ENCODE data around the gene ZNF844.
"Not testable (repeated sequence)": the region's sequence is repeated elsewhere in the genome, so short reads cannot be mapped to it uniquely, and the experiment has no call there.

The ZNF844 gene

GRCh38 chr19:12075538-12076139 is 11.1 kb downstream of the ZNF844 start:
- H3K4me3 ChIP-seq (ENCODE audit: low read depth, low read length), result no peak overlapping the region
- DNase-seq (ENCODE audit: low read depth), result no peak
- TF ChIP-seq CTCF (IDR thresholded peaks at IDR 0.05; ENCODE audit: low read depth, low read length, missing control alignments), result no peak

DNA sequence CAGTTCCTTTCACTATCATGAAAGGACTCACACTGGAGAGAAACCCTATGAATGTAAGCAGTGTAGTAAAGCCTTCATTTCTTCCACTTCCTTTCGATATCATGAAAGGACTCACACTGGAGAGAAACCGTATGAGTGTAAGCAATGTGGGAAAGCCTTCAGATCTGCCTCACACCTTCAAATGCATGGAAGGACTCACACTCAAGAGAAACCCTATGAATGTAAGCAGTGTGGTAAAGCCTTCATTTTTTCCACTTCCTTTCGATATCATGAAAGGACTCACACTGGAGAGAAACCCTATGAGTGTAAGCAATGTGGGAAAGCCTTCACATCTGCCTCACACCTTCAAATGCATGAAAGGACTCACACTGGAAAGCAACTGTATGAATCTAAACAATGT is 11.8 kb downstream of the ZNF844 start:
- H3K4me3 ChIP-seq (ENCODE audit: low read depth, low read length); DNase-seq (ENCODE audit: low read depth): not testable (repeated sequence)

- H3K4me3 ChIP-seq (ENCODE audit: low read depth, low read length), result no peak overlapping the region
- TF ChIP-seq CTCF (IDR thresholded peaks at IDR 0.05; ENCODE audit: low read depth, low read length, missing control alignments), result no peak
- no peak for DNase-seq (ENCODE audit: low read depth)
Measured at GRCh38 chr19:12077375-12077774, 12.8 kb downstream of the ZNF844 start.

DNA sequence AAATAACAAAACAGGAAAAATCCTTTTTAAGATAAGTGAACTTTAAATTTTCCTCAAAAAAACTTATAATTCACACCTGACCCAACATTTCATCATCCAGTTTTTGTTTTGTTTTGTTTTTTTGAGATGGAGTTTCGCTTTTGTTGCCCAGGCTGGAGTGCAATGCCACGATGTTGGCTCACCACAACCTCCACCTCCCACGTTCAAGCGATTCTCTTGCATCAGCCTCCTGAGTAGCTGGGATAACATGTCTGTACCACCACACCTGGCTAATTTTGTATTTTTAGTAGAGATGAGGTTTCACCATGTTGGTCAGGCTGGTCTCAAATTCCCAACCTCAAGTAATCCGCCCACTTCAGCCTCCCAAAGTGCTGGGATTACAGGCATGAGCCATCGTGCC is 18.8 kb downstream of the ZNF844 start:
- not testable (repeated sequence) for H3K4me3 ChIP-seq (ENCODE audit: low read depth, low read length); DNase-seq (ENCODE audit: low read depth)

DNA sequence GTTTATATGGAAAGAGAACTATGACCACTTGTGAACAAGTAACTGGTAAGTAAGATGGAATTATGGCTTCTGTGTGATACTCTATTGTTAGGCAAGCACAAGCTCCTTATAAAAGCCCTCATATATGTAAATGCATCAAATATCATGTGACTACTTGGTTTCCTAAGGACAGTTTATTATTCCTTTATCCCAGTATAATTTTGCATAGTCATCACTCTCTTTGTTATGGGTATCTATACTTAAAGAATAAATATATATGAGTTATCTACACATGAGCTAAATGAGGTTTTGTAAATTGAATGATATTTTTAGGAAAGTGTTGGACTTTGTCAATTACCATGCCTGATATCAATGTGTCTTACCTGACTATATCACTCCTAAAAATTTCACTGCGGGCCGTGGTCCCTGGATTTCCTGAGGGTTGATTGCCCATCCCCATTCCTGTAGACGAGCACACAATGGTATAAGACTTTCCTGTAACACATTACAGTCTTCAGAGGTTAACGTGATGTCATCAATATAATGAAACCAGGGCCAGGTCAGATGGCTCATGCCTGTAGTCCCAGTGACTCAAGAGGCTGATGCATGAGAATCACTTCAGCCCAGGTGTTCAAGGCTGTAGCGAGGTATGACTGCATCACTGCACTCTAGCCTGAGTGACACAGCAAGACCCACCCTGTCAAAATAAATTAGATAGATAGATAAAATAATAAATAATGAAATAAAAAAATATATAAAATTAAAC is 20.7 kb downstream of the ZNF844 start:
- no peak for TF ChIP-seq CTCF (IDR thresholded peaks at IDR 0.05; ENCODE audit: low read depth, low read length, missing control alignments)
- DNase-seq (ENCODE audit: low read depth), result no peak
- no peak overlapping the region for H3K4me3 ChIP-seq (ENCODE audit: low read depth, low read length)

DNA sequence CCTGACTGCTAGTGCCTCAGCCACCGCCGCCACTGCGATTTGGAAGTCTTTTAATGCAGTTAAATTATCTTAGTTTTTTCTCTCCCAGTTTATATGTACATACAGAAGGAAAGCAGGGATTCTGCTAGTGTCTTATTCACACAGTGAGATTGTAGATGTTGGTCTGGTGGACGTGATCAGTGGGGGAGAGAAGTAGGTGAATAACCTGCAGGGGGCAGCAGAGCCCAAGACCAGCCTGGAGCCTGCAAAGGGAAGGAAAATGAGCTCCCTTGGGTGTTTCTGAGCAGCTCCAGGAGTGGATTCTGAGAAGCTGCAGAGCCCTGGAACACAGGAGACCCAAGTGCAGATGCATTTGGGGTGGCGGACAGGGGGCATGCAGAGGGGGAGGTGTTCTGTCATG is 26.3 kb downstream of the ZNF844 start:
- DNase-seq (ENCODE audit: low read depth), result peak; percentile 41
- no peak overlapping the region for H3K4me3 ChIP-seq (ENCODE audit: low read depth, low read length)
- peak; percentile 77 for TF ChIP-seq CTCF (IDR thresholded peaks at IDR 0.05; ENCODE audit: low read depth, low read length, missing control alignments)

DNA sequence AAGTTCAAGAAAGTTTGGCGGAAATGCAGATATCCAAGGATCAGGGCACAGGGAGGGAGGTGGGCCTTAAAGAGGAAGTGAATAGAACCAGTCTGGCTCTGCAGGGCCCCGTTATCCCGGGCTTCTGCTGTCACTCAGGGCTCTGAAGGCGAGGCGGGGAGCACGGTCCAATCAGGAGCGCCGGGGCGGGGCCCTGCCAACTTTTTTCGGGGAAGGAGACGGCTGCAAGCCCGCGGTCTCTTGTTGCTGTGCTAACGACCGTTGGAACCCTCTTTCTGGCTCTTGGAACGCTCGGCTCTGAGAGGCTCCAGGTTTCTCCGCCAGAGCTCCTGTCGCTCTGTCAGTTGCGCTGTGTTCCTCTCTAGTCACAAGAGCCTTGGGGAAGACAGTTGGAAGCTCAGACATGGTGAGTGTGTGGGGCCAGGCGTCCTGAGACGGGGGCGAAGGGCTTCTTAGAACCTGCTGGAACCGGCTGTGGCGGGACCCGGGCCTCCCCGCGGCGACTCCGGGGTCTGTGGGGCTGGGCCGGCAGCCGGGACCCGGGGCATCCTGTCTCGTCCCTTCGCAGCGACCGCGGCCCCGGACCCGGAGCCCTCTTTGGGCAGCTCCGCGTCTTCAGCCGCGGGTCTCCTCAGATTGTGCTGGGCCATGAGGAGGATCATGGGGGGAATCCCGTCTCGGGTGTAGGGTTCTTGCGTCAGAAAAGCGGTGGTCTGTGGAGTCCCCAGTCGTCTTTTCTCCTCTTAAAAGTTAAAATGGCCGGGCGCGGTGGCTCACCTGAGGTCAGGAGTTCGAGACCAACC is 27.7 kb downstream of the ZNF844 start:
- DNase-seq (ENCODE audit: low read depth), result peak; percentile 53
- H3K4me3 ChIP-seq (ENCODE audit: low read depth, low read length), result peak overlapping the region; percentile 75
- no peak for TF ChIP-seq CTCF (IDR thresholded peaks at IDR 0.05; ENCODE audit: low read depth, low read length, missing control alignments)
